ENCODE measurements around the gene SSB. TPM values are rescaled to one million over a fixed set of nuclear protein-coding genes. Genes with fewer than 3 reads are reported as not detected.
A peak's percentile ranks its signal among the peaks of the same experiment; 100 is the strongest.

The SSB gene
- total and polyA plus RNA-seq, 2 of the 4 experiments (the other 2 are of a cell fraction), result 41.2 to 75.5 TPM

GRCh38 chr2:169768262-169768995, 30.2 kb upstream of the SSB start:
- dilution Hi-C loops (cut with HindIII; ENCODE audit: low sequenced_read_pairs, unreplicated experiment) (no loop called here), intact Hi-C loops (cut with micrococcal nuclease) (loop anchor here (2.0 kb wide), 1 partner anchor 240 kb away; no protein-coding TSS in a partner anchor), in situ Hi-C loops (cut with MboI; ENCODE audit: low sequenced_read_pairs) (no loop called here)
- BruUV-seq (replicated peaks), result no TSS peak
- Histone ChIP-seq H3K36me3 (ENCODE audit: control insufficient read depth, insufficient read depth, low read length) (no peaks in the 10 kb centered on the region), H3K4ac (ENCODE audit: low read depth, low read length) (no peak overlapping the region), H3K9me1 (ENCODE audit: insufficient read depth, low read length) (no peaks in the 10 kb centered on the region), H3K27ac (ENCODE audit: insufficient read depth, low read length) (no peak overlapping the region), H3K9ac (ENCODE audit: low read depth, low read length) (no peak overlapping the region), H3K27me3 (ENCODE audit: control insufficient read depth, insufficient read depth, low read length) (peaks cover 10% of the 10 kb centered on the region), H3K14ac (replicated peaks; ENCODE audit: low read depth, low read length) (no peak overlapping the region), H3K23ac (ENCODE audit: low read depth, low read length) (no peak overlapping the region), H2BK15ac (ENCODE audit: low read depth, low read length) (no peak overlapping the region), H4K8ac (ENCODE audit: low read depth in 2 of 2, low read length in 2 of 2) (no peak overlapping the region), H2BK5ac (ENCODE audit: low read depth, low read length, poor library complexity, severe bottlenecking) (no peak overlapping the region), H3K4me2 (ENCODE audit: low read depth, low read length) (no peak overlapping the region), H3K4me3 (ENCODE audit: insufficient read depth, low read depth, low read length) (no peak overlapping the region; the same call in 1 of the 2 replicates), H2BK120ac (ENCODE audit: low read depth, low read length) (no peak overlapping the region), H3K18ac (ENCODE audit: low read depth, low read length) (no peak overlapping the region), H3K4me1 (ENCODE audit: control insufficient read depth, insufficient read depth, low read length) (no peaks in the 10 kb centered on the region), H4K5ac (ENCODE audit: low read depth, low read length) (no peak overlapping the region), H3K79me1 (ENCODE audit: low read depth in 1 of 2, low read length in 2 of 2) (no peaks in the 10 kb centered on the region), H3K9me3 (ENCODE audit: control insufficient read depth, insufficient read depth, low read length) (peaks cover 2% of the 10 kb centered on the region; the same call in 1 of the 2 replicates), H2AK9ac (replicated peaks; ENCODE audit: low read depth, low read length, poor library complexity) (no peak overlapping the region), H2BK20ac (ENCODE audit: low read depth, low read length) (no peak overlapping the region), H3K56ac (ENCODE audit: extremely low read depth, insufficient read depth, low read length) (no peak overlapping the region), H4K20me1 (ENCODE audit: insufficient read depth, low read length) (no peaks in the 10 kb centered on the region), H4K91ac (ENCODE audit: insufficient read depth, low read depth, low read length) (no peak overlapping the region), H2AFZ (replicated peaks; ENCODE audit: low read length, poor library complexity) (peak overlapping the region; percentile 47), H2AK5ac (ENCODE audit: low read depth, low read length) (no peak overlapping the region)
- WGBS, 2 experiments (ENCODE audit: extremely low coverage in 2 of 2, insufficient read length in 1 of 2), result 52% methylated on average over 35 of the region's 72 CpGs; no CpG with 5 or more reads in 1 of the 2 experiments
- DNase-seq, result no peak
- no peak for ATAC-seq (ENCODE audit: low read depth)
- TF ChIP-seq CHD1 (IDR thresholded peaks at IDR 0.05; ENCODE audit: low read depth, low read length) (no peak), RFX5 (IDR thresholded peaks at IDR 0.05; ENCODE audit: low read depth, low read length) (no peak), SMC3 (IDR thresholded peaks at IDR 0.05; ENCODE audit: low read depth, low read length) (no peak), MAZ (IDR thresholded peaks at IDR 0.05; ENCODE audit: borderline replicate concordance, low read depth, low read length) (no peak), RAD21 (IDR thresholded peaks at IDR 0.05; ENCODE audit: low read length) (no peak), RCOR1 (IDR thresholded peaks at IDR 0.05; ENCODE audit: insufficient replicate concordance, low read length) (no peak), MAFK (IDR thresholded peaks at IDR 0.05; ENCODE audit: low read depth, low read length) (no peak), BHLHE40 (IDR thresholded peaks at IDR 0.05; ENCODE audit: low read depth, low read length) (no peak), CTCF (conservative IDR thresholded peaks at IDR 0.05; ENCODE audit: low read depth, low read length) (no peak), USF2 (IDR thresholded peaks at IDR 0.05; ENCODE audit: low read depth, low read length) (no peak), NFE2L2 (IDR thresholded peaks at IDR 0.05; ENCODE audit: low read depth, low read length) (no peak)
- ChIA-PET POLR2A (ENCODE audit: unreplicated experiment) (no interaction called here), CTCF (no interaction called here)

Measured in IMR-90 (cell line).